B cell (primary cell): ENCODE measurements around the gene APBA2. TPM values are rescaled to one million over a fixed set of nuclear protein-coding genes. Genes with fewer than 3 reads are reported as not detected.

ENCODE experiments used
- ATAC-seq: fragments of 200-7000 bp; cut with Tn5 transposase; one replicate; pipeline ENCODE4 v1.10.0; 2021; ENCODE audit warnings: low read depth, mild to moderate bottlenecking, moderate number of reproducible peaks, moderate library complexity
- CTCF ChIA-PET: fragments of 350-600 bp; sonication (Branson Sonifier 250); formaldehyde crosslinking; loops from one replicate; lab custom pipeline; 2021; ENCODE audit warnings: antibody characterized with exemption, inconsistent platforms; lab: Charles Lee
- POLR2A ChIA-PET: fragments of 350-600 bp; sonication (Branson Sonifier 250); formaldehyde crosslinking; loops from one replicate; lab custom pipeline; 2021; ENCODE audit warnings: antibody characterized with exemption; lab: Charles Lee
- DNase-seq: peaks from one replicate; pipeline ENCODE4 v3.0.0; 2013
- H2AFZ ChIP-seq: 2 replicates; pipeline ENCODE4 v1.6.1; 2012; ENCODE audit warnings: mild to moderate bottlenecking, low read depth, low read length; ENCODE audit not compliant: insufficient read depth, poor library complexity, severe bottlenecking
- H3K27ac ChIP-seq, 2 donors: 1 replicate in 1 of 2; 2 replicates in 1 of 2; pipeline ENCODE4 v1.5.1; 2012 to 2013; ENCODE audit warnings: low read length in 2 of 2, mild to moderate bottlenecking in 2 of 2, moderate library complexity in 1 of 2
- H3K27me3 ChIP-seq, 4 experiments: fragments of 200-600 bp in 1 of 4; sonication (generic) in 1 of 4; replicated peaks in 1 of 4; 1 replicate in 2 of 4; 2 replicates in 2 of 4; pipeline versions ENCODE4 v1.6.1 to v1.7.0; 2013 to 2016; ENCODE audit warnings: low read length in 3 of 4, mild to moderate bottlenecking in 2 of 4, mixed read lengths in 1 of 4, moderate library complexity in 1 of 4; ENCODE audit not compliant: insufficient read depth in 4 of 4, control insufficient read depth in 3 of 4; ENCODE audit errors: control extremely low read depth in 1 of 4
- H3K36me3 ChIP-seq, 2 experiments: replicated peaks in 1 of 2; 1 replicate in 1 of 2; 2 replicates in 1 of 2; pipeline versions ENCODE4 v1.6.1 to v1.7.1; 2013; ENCODE audit warnings: low read length in 1 of 2; ENCODE audit not compliant: insufficient read depth in 2 of 2, control insufficient read depth in 1 of 2; ENCODE audit errors: control extremely low read depth in 1 of 2, extremely low read depth in 1 of 2
- H3K4me1 ChIP-seq, 2 donors: fragments of 200-600 bp in 1 of 2; sonication (generic) in 1 of 2; 1 replicate in 1 of 2; 2 replicates in 1 of 2; pipeline versions ENCODE4 v1.5.1 to v1.6.1; 2013 to 2017; ENCODE audit warnings: low read length in 2 of 2; ENCODE audit not compliant: control insufficient read depth in 2 of 2, insufficient read depth in 2 of 2
- H3K4me2 ChIP-seq: replicated peaks from 2 replicates; pipeline ENCODE3; 2012; ENCODE audit warnings: mild to moderate bottlenecking, low read depth, low read length; ENCODE audit not compliant: poor library complexity, severe bottlenecking
- H3K4me3 ChIP-seq, 5 experiments: fragments of 200-600 bp in 1 of 5; sonication (generic) in 1 of 5; 1 replicate in 3 of 5; 2 replicates in 2 of 5; pipeline versions ENCODE4 v1.5.1 to v1.7.0; 2011 to 2016; ENCODE audit warnings: low read length in 4 of 5, mild to moderate bottlenecking in 4 of 5, low read depth in 2 of 5, control low read depth in 1 of 5, moderate library complexity in 1 of 5; ENCODE audit not compliant: insufficient read depth in 1 of 5; ENCODE audit errors: control extremely low read depth in 1 of 5, extremely low read depth in 1 of 5
- H3K79me2 ChIP-seq: fragments of 200-600 bp; sonication (generic); one replicate; pipeline ENCODE4 v1.6.0; 2016; ENCODE audit warnings: low read length; ENCODE audit not compliant: control insufficient read depth, insufficient read depth
- H3K9ac ChIP-seq: fragments of 200-600 bp; sonication (generic); 2 replicates; pipeline ENCODE4 v1.6.1; 2017; ENCODE audit warnings: mild to moderate bottlenecking, low read length, moderate library complexity
- H3K9me3 ChIP-seq, 3 donors: one replicate each; pipeline versions ENCODE4 v1.6.1 to v1.7.1; 2013; ENCODE audit warnings: low read length in 2 of 3; ENCODE audit not compliant: control insufficient read depth in 2 of 3, insufficient read depth in 1 of 3; ENCODE audit errors: control extremely low read depth in 1 of 3
- H4K20me1 ChIP-seq: 2 replicates; pipeline ENCODE4 v1.6.0; 2012; ENCODE audit warnings: mild to moderate bottlenecking, low read length; ENCODE audit not compliant: insufficient read depth, control insufficient read depth, poor library complexity, severe bottlenecking
- H3K27ac Mint-ChIP-seq: one replicate; pipeline ENCODE4 v1.8.0; 2021; ENCODE audit warnings: mixed read lengths
- H3K27me3 Mint-ChIP-seq: one replicate; pipeline ENCODE4 v1.8.0; 2021; ENCODE audit warnings: mixed read lengths
- H3K4me1 Mint-ChIP-seq: one replicate; pipeline ENCODE4 v1.8.0; 2021; ENCODE audit warnings: mixed read lengths
- H3K4me3 Mint-ChIP-seq: one replicate; pipeline ENCODE4 v1.8.0; 2021; ENCODE audit warnings: mixed read lengths
- H3K9me3 Mint-ChIP-seq: one replicate; pipeline ENCODE4 v1.8.0; 2022; ENCODE audit warnings: mixed read lengths; ENCODE audit not compliant: insufficient read depth
- EZH2 ChIP-seq: IDR thresholded peaks from 2 replicates; pipeline ENCODE4 v1.6.1; 2012; ENCODE audit warnings: borderline replicate concordance, low read depth, mild to moderate bottlenecking, moderate library complexity, low read length; ENCODE audit not compliant: insufficient read depth, poor library complexity, severe bottlenecking
- WGBS: methylation state at CpG from one replicate; pipeline ENCODE4 v1.1.5; 2013; ENCODE audit warnings: missing lambda C conversion rate; ENCODE audit not compliant: insufficient coverage; 5-methylcytosine and 5-hydroxymethylcytosine counted together
- intact Hi-C: fragments of 100-400 bp; cut with micrococcal nuclease; formaldehyde crosslinking; loops from one replicate; pipeline ENCODE4 v1.10.0; 2022
- polyA plus RNA-seq: library from polyadenylated mRNA; depleted of rRNA; stranded (reverse); fragments of >200 nt; gene quantifications from 2 replicates; pipeline ENCODE4 v1.2.3, GENCODE V29; 2012
- total RNA-seq, 2 donors: library from RNA; stranded (reverse); fragments of 120-200 nt in 1 of 2; gene quantifications; 1 replicate in 1 of 2; 2 replicates in 1 of 2; pipeline versions ENCODE4 v1.2.3 to v1.2.4, GENCODE V29; 2013 to 2022
- TF ChIP-seq, protein P1 (sequence below): fragments of 200-600 bp; IDR thresholded peaks from one replicate; pipeline ENCODE4 v1.8.0; 2022; ENCODE audit warnings: antibody characterized with exemption, mild to moderate bottlenecking

APBA2 gene
- total and polyA plus RNA-seq, 2 donors (not counting 1 experiment from before 2014, with no cell fraction given): 0.19 TPM; not detected in 1

DNA sequence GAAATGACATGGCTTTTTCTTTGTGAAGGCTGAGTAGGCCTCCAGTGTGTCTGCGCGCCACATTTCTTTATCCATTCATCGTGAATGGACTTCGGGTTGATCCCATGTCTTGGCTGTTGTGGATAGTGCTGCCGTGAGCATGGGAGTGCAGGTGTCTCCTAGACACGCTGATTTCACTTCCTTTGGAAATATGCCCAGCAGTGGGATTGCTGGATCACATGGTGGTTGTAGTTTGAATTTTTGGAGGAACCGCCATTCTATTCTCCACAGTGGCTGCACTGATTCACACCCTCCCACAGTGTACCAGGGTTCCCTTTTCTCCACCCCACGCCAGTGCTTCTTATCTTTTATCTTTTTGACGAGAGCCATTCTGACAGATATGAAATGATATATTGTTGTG is 212.2 kb downstream of the APBA2 start:
- H3K4me1 Mint-ChIP-seq: peaks cover 2% of the 10 kb centered on the region
- H3K27me3 Mint-ChIP-seq: no peaks in the 10 kb centered on the region
- DNase-seq (no peak), ATAC-seq (no peak)
- Histone ChIP-seq H3K9me3 (peaks cover 0 to 10% (median 0%) of the 10 kb centered on the region in 3 donors), H3K36me3 (no peaks in the 10 kb centered on the region), H3K79me2 (no peaks in the 10 kb centered on the region), H3K4me1 (no peaks in the 10 kb centered on the region), H3K9ac (no peak overlapping the region), H3K27ac (no peak overlapping the region), H3K4me3 (no peak overlapping the region), H2AFZ (no peak overlapping the region), H3K27me3 (no peaks in the 10 kb centered on the region), H4K20me1 (no peaks in the 10 kb centered on the region), H3K4me2 (no peak overlapping the region)
- 83% methylated on average over 6 of the region's 9 CpGs for WGBS
- TF ChIP-seq, protein P1, sequence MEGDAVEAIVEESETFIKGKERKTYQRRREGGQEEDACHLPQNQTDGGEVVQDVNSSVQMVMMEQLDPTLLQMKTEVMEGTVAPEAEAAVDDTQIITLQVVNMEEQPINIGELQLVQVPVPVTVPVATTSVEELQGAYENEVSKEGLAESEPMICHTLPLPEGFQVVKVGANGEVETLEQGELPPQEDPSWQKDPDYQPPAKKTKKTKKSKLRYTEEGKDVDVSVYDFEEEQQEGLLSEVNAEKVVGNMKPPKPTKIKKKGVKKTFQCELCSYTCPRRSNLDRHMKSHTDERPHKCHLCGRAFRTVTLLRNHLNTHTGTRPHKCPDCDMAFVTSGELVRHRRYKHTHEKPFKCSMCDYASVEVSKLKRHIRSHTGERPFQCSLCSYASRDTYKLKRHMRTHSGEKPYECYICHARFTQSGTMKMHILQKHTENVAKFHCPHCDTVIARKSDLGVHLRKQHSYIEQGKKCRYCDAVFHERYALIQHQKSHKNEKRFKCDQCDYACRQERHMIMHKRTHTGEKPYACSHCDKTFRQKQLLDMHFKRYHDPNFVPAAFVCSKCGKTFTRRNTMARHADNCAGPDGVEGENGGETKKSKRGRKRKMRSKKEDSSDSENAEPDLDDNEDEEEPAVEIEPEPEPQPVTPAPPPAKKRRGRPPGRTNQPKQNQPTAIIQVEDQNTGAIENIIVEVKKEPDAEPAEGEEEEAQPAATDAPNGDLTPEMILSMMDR: no peak
- TF ChIP-seq EZH2: no peak
- intact Hi-C loops: no loop called here
- ChIA-PET POLR2A (no interaction called here), CTCF (no interaction called here)
- no peak overlapping the region for H3K27ac Mint-ChIP-seq
- no peaks in the 10 kb centered on the region for H3K9me3 Mint-ChIP-seq
- H3K4me3 Mint-ChIP-seq: no peak overlapping the region

DNA sequence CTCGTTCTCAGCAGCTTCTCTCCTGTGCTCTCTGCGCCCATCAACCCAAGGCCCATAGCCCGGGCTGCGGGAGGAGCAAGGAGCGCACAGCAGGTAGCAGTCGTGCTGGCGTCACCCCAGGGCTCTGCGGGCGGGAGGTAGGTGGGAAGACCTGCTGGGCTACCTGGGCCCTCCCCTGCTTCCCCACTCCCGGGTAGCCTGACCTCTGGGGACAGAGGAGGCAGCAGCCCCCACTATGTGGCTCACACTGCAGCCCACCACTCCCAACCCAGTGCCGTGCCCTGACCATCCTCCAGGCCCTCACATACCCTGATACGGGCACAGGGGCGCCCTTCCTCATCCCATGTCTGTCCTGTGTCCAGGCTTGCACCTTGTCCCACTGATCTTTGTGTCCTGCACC is 212.9 kb downstream of the APBA2 start:
- Mint-ChIP-seq H3K4me1 (peaks cover 2% of the 10 kb centered on the region), H3K27me3 (no peaks in the 10 kb centered on the region), H3K27ac (no peak overlapping the region), H3K9me3 (no peaks in the 10 kb centered on the region), H3K4me3 (no peak overlapping the region)
- Histone ChIP-seq H2AFZ (no peak overlapping the region), H3K9me3 (peaks cover 0 to 7% (median 0%) of the 10 kb centered on the region in 3 donors), H3K4me3 (no peak overlapping the region), H3K79me2 (no peaks in the 10 kb centered on the region), H3K4me2 (no peak overlapping the region), H3K9ac (no peak overlapping the region), H3K36me3 (no peaks in the 10 kb centered on the region), H4K20me1 (no peaks in the 10 kb centered on the region), H3K27me3 (no peaks in the 10 kb centered on the region), H3K4me1 (no peaks in the 10 kb centered on the region), H3K27ac (no peak overlapping the region)
- intact Hi-C loops: no loop called here
- ATAC-seq (no peak), DNase-seq (no peak)
- ChIA-PET CTCF (no interaction called here), POLR2A (no interaction called here)
- 93% methylated on average over 13 of the region's 13 CpGs for WGBS
- no peak for TF ChIP-seq EZH2
- TF ChIP-seq, protein P1: no peak
